Rectal smooth muscle tissue (tissue), 1 donor: ENCODE measurements around the gene RANGAP1.

ENCODE experiments used
- H3K27ac ChIP-seq: one replicate; pipeline ENCODE4 v1.7.0; 2013; ENCODE audit warnings: low read depth, low read length, inconsistent platforms
- H3K27me3 ChIP-seq: one replicate; pipeline ENCODE4 v1.7.0; 2013; ENCODE audit warnings: low read length; ENCODE audit not compliant: control insufficient read depth, insufficient read depth
- H3K36me3 ChIP-seq: one replicate; pipeline ENCODE4 v1.7.0; 2013; ENCODE audit warnings: low read length; ENCODE audit not compliant: control insufficient read depth, insufficient read depth
- H3K4me1 ChIP-seq: one replicate; pipeline ENCODE4 v1.7.0; 2013; ENCODE audit warnings: low read length; ENCODE audit not compliant: control insufficient read depth, insufficient read depth
- H3K4me3 ChIP-seq: one replicate; pipeline ENCODE4 v1.7.0; 2013; ENCODE audit warnings: low read length
- H3K9ac ChIP-seq: one replicate; pipeline ENCODE4 v1.7.0; 2013; ENCODE audit warnings: low read length

The RANGAP1 gene

GRCh38 chr22:41285820-41286638 lies at the start of gene RANGAP1:
RANGAP1 (minus strand) TSS chr22:41286187; CDS start chr22:41281044, 5,143 bp downstream.
- no peaks in the 10 kb centered on the region for H3K4me1 ChIP-seq

GRCh38 chr22:41334951-41335635 lies 49.1 kb upstream of the RANGAP1 start:
- H3K27ac ChIP-seq = no peak overlapping the region
- peaks cover 38% of the 10 kb centered on the region for H3K36me3 ChIP-seq
- H3K4me1 ChIP-seq = no peaks in the 10 kb centered on the region
- no peaks in the 10 kb centered on the region for H3K27me3 ChIP-seq
- no peak overlapping the region for H3K9ac ChIP-seq
- H3K4me3 ChIP-seq = no peak overlapping the region

More at GRCh38 chr22:41285820-41286638, at the start of gene RANGAP1:
- H3K27ac ChIP-seq = peak within 1 kb of the TSS; percentile 73
- peak within 1 kb of the TSS; percentile 76 for H3K9ac ChIP-seq
- H3K36me3 ChIP-seq = no peaks in the 10 kb centered on the region
- no peaks in the 10 kb centered on the region for H3K27me3 ChIP-seq
- peak within 1 kb of the TSS; percentile 77 for H3K4me3 ChIP-seq

GRCh38 chr22:41334215-41334614 lies 48.2 kb upstream of the RANGAP1 start:
- Histone ChIP-seq H3K27me3 (no peaks in the 10 kb centered on the region), H3K27ac (no peak overlapping the region), H3K36me3 (peaks cover 36% of the 10 kb centered on the region), H3K4me1 (no peaks in the 10 kb centered on the region), H3K4me3 (no peak overlapping the region), H3K9ac (no peak overlapping the region)

GRCh38 chr22:41333806-41334205 lies 47.8 kb upstream of the RANGAP1 start:
- no peak overlapping the region for H3K27ac ChIP-seq
- peaks cover 33% of the 10 kb centered on the region for H3K36me3 ChIP-seq
- H3K4me1 ChIP-seq = no peaks in the 10 kb centered on the region
- H3K9ac ChIP-seq = no peak overlapping the region
- H3K27me3 ChIP-seq = no peaks in the 10 kb centered on the region
- H3K4me3 ChIP-seq = no peak overlapping the region

- no peak overlapping the region for H3K4me3 ChIP-seq
- no peaks in the 10 kb centered on the region for H3K27me3 ChIP-seq
- no peak overlapping the region for H3K9ac ChIP-seq
- H3K4me1 ChIP-seq = no peaks in the 10 kb centered on the region
- H3K27ac ChIP-seq = no peak overlapping the region
- H3K36me3 ChIP-seq = peaks cover 40% of the 10 kb centered on the region
These were observed 46.4 kb upstream of the RANGAP1 start for GRCh38 chr22:41332217-41332939.

GRCh38 chr22:41330169-41330568 lies 44.2 kb upstream of the RANGAP1 start:
- H3K36me3 ChIP-seq = peaks cover 53% of the 10 kb centered on the region
- no peaks in the 10 kb centered on the region for H3K27me3 ChIP-seq

GRCh38 chr22:41327124-41327523 lies 41.1 kb upstream of the RANGAP1 start:
- Histone ChIP-seq H3K36me3 (peaks cover 38% of the 10 kb centered on the region), H3K4me1 (no peaks in the 10 kb centered on the region), H3K27ac (no peak overlapping the region), H3K4me3 (no peak overlapping the region), H3K9ac (no peak overlapping the region), H3K27me3 (no peaks in the 10 kb centered on the region)

More at GRCh38 chr22:41330169-41330568, 44.2 kb upstream of the RANGAP1 start:
- no peaks in the 10 kb centered on the region for H3K4me1 ChIP-seq
- no peak overlapping the region for H3K4me3 ChIP-seq
- no peak overlapping the region for H3K9ac ChIP-seq
- no peak overlapping the region for H3K27ac ChIP-seq

- H3K27me3 ChIP-seq = no peaks in the 10 kb centered on the region
- H3K27ac ChIP-seq = no peak overlapping the region
- H3K9ac ChIP-seq = no peak overlapping the region
- H3K36me3 ChIP-seq = peaks cover 35% of the 10 kb centered on the region
- H3K4me3 ChIP-seq = no peak overlapping the region
- no peaks in the 10 kb centered on the region for H3K4me1 ChIP-seq
These were observed 39.0 kb upstream of the RANGAP1 start for GRCh38 chr22:41324821-41325528.

- no peaks in the 10 kb centered on the region for H3K27me3 ChIP-seq
- H3K9ac ChIP-seq = no peak overlapping the region
- H3K27ac ChIP-seq = no peak overlapping the region
- no peak overlapping the region for H3K4me3 ChIP-seq
- H3K36me3 ChIP-seq = peaks cover 10% of the 10 kb centered on the region
- H3K4me1 ChIP-seq = no peaks in the 10 kb centered on the region
These were observed 34.6 kb upstream of the RANGAP1 start for GRCh38 chr22:41320416-41321240.

- no peaks in the 10 kb centered on the region for H3K36me3 ChIP-seq
- no peaks in the 10 kb centered on the region for H3K4me1 ChIP-seq
- no peak overlapping the region for H3K4me3 ChIP-seq
- no peak overlapping the region for H3K9ac ChIP-seq
- H3K27me3 ChIP-seq = no peaks in the 10 kb centered on the region
- no peak overlapping the region for H3K27ac ChIP-seq
These were observed 29.6 kb upstream of the RANGAP1 start for GRCh38 chr22:41315586-41315985.

- Histone ChIP-seq H3K4me1 (no peaks in the 10 kb centered on the region), H3K27ac (no peak overlapping the region), H3K27me3 (no peaks in the 10 kb centered on the region), H3K4me3 (no peak overlapping the region), H3K9ac (no peak overlapping the region), H3K36me3 (no peaks in the 10 kb centered on the region)
These were observed 28.8 kb upstream of the RANGAP1 start for GRCh38 chr22:41314821-41315220.
